CD4-positive, CD25-positive, alpha-beta regulatory T cell (primary cell): Measurements from ENCODE around the gene RFC1. TPM values are rescaled to one million over a fixed set of nuclear protein-coding genes. Genes with fewer than 3 reads are reported as not detected.
"Not testable (repeated sequence)": the region's sequence is repeated elsewhere in the genome, so short reads cannot be mapped to it uniquely, and the experiment has no call there.

Source experiments
- ATAC-seq, 2 donors: fragments of 150-1000 bp; cut with Tn5 transposase; one replicate each; pipeline ENCODE4 v1.10.0; 2021; ENCODE audit warnings: low read depth in 2 of 2, moderate number of reproducible peaks in 2 of 2, moderate library complexity in 1 of 2
- DNase-seq, 3 donors: peaks; one replicate each; pipeline versions ENCODE4 v3.0.0 to v3.0.0-alpha.2; 2012 to 2022; ENCODE audit warnings: mixed read lengths in 1 of 3
- H3K27ac ChIP-seq: one replicate; pipeline ENCODE4 v1.7.0; 2013; ENCODE audit warnings: mild to moderate bottlenecking, low read length; ENCODE audit not compliant: insufficient read depth, poor library complexity, severe bottlenecking
- H3K27me3 ChIP-seq: one replicate; pipeline ENCODE4 v1.7.0; 2013; ENCODE audit warnings: low read length; ENCODE audit not compliant: control insufficient read depth, insufficient read depth
- H3K36me3 ChIP-seq: one replicate; pipeline ENCODE4 v1.7.0; 2013; ENCODE audit warnings: mild to moderate bottlenecking, low read length, moderate library complexity; ENCODE audit not compliant: control insufficient read depth, insufficient read depth
- H3K4me1 ChIP-seq: 2 replicates; pipeline ENCODE4 v1.7.0; 2013; ENCODE audit warnings: mild to moderate bottlenecking, low read length; ENCODE audit not compliant: insufficient read depth, control insufficient read depth, poor library complexity, severe bottlenecking
- H3K4me3 ChIP-seq: one replicate; pipeline ENCODE4 v1.7.0; 2013; ENCODE audit warnings: low read depth, mild to moderate bottlenecking, low read length, moderate library complexity
- H3K9me3 ChIP-seq, 2 experiments: 1 replicate in 1 of 2; 2 replicates in 1 of 2; pipeline ENCODE4 v1.7.0; 2013; ENCODE audit warnings: low read length in 2 of 2, mild to moderate bottlenecking in 1 of 2, moderate library complexity in 1 of 2; ENCODE audit not compliant: control insufficient read depth in 2 of 2
- H3K27ac Mint-ChIP-seq, 3 donors: one replicate each; pipeline ENCODE4 v1.8.0; 2020 to 2022; ENCODE audit warnings: mild to moderate bottlenecking in 3 of 3, mixed read lengths in 3 of 3, moderate library complexity in 2 of 3
- H3K27me3 Mint-ChIP-seq: one replicate; pipeline ENCODE4 v1.8.0; 2022; ENCODE audit warnings: mild to moderate bottlenecking, mixed read lengths
- H3K36me3 Mint-ChIP-seq: one replicate; pipeline ENCODE4 v1.8.0; 2020; ENCODE audit warnings: mixed read lengths
- H3K4me1 Mint-ChIP-seq, 4 donors: one replicate each; pipeline ENCODE4 v1.8.0; 2020 to 2022; ENCODE audit warnings: mixed read lengths in 4 of 4, mild to moderate bottlenecking in 1 of 4
- H3K4me3 Mint-ChIP-seq, 4 donors: one replicate each; pipeline ENCODE4 v1.8.0; 2020 to 2022; ENCODE audit warnings: mild to moderate bottlenecking in 4 of 4, mixed read lengths in 4 of 4, moderate library complexity in 3 of 4
- H3K9me3 Mint-ChIP-seq, 7 donors: one replicate each; pipeline ENCODE4 v1.8.0; 2020 to 2022; ENCODE audit warnings: mixed read lengths in 7 of 7, mild to moderate bottlenecking in 3 of 7, moderate library complexity in 2 of 7
- polyA plus RNA-seq, 4 donors: library from polyadenylated mRNA; unstranded; fragments of 300-500 nt; fragmentation: Illumina TruSeq; gene quantifications; one replicate each; pipeline ENCODE4 v1.2.3, GENCODE V29; 2021
- total RNA-seq: library from RNA; stranded (reverse); gene quantifications from one replicate; pipeline ENCODE4 v1.2.3, GENCODE V29; 2022

Gene RFC1
- total and polyA plus RNA-seq, 5 donors from 2014 or later, result 27.3 to 87.1 (median 33.7) TPM

DNA sequence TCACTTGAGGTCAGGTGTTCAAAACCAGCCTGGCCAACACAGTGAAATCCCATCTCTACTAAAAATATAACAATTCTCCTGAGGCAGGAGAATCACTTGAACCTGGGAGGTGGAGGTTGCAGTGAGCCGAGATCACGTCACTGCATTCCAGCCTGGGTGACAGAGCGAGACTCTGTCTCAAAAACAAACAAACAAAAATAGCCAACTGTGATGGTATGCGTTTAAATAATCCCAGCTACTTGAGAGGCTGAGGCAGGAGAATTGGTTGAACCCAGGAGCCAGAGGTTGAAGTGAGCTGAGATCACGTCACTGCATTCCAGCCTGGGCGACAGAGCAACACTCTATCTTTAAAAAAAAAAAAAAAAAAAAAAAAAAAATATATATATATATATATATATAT is 35.5 kb upstream of the RFC1 start:
- not testable (repeated sequence) for H3K27ac Mint-ChIP-seq, H3K9me3 Mint-ChIP-seq, H3K4me1 Mint-ChIP-seq, H3K27me3 ChIP-seq, H3K4me1 ChIP-seq, H3K27ac ChIP-seq, DNase-seq, H3K4me3 Mint-ChIP-seq, H3K9me3 ChIP-seq, H3K36me3 ChIP-seq, H3K4me3 ChIP-seq, ATAC-seq, H3K36me3 Mint-ChIP-seq
- peaks cover 28% of the 10 kb centered on the region for H3K27me3 Mint-ChIP-seq

DNA sequence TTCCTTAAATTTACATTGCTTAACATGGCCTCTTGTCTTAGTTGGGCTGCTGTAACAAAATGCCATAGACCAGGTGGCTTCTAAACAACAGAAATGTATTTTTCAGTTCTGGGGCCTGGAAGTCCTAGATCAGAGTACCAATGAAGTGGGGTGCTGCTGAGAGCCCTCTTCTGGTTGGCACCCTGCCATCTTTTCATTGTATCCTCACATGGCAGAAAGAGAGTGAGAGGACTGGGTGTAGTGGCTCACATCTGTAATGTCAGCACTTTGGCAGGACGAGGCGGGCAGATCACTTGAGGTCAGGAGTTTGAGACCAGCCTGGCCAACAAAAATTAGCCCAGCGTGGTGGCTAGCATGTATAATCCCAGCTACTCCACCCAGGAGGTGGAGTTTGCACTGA is 28.5 kb upstream of the RFC1 start:
- Mint-ChIP-seq H3K4me1 (no peaks in the 10 kb centered on the region), H3K36me3 (no peaks in the 10 kb centered on the region), H3K27me3 (peaks cover 10% of the 10 kb centered on the region), H3K27ac (no peak overlapping the region), H3K9me3 (peaks cover 0 to 1% (median 0%) of the 10 kb centered on the region in 7 donors), H3K4me3 (peak overlapping the region in 1 of 4 donors; percentile 33)
- H3K4me3 ChIP-seq, result no peak overlapping the region
- no peaks in the 10 kb centered on the region for H3K36me3 ChIP-seq
- DNase-seq, result peak in 1 of 3 donors; percentile 16
- no peak for ATAC-seq
- no peaks in the 10 kb centered on the region for H3K4me1 ChIP-seq
- no peaks in the 10 kb centered on the region for H3K27me3 ChIP-seq
- H3K27ac ChIP-seq, result no peak overlapping the region
- no peaks in the 10 kb centered on the region for H3K9me3 ChIP-seq

DNA sequence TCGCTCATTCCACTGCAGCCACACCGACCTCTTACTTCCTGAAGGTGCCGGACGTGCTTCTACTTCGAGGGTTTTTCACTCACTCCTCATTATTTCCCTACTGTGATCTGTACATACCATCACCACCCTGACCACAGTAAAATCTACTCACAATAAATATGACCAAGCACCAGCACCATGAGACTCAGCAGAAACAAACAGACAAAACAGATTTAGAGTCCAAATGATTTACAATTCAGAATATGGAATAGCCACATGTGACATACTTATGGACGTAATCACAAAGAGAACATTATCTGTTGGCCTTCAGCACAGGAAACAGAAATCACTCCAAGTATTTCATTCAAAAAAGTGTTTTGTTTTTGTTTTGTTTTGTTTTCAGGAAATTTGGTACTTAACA is 24.4 kb upstream of the RFC1 start:
- peaks cover 9% of the 10 kb centered on the region for H3K27me3 Mint-ChIP-seq
- no peak for ATAC-seq

DNA sequence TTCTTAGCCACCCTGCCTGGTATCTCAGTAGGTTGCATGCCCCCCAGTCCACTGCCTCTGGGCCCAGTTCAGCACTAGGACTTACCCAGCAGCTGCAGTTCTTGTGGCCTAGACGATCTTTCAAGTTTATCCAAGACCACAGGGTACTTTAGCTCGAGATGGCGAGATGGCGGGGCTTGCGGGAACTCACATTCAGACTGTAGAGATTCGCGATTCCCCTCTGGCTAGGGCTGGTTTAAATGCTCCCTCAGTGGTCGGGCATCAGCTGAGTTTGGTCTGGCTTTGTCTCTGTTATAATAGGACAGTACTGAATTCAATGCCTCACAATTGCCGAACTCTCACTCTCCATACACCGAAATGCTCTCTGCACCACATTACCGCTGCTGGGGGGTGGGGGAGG is 18.4 kb upstream of the RFC1 start:
- DNase-seq, result no peak
- Mint-ChIP-seq H3K4me3 (no peak overlapping the region), H3K4me1 (no peaks in the 10 kb centered on the region), H3K27me3 (peaks cover 43% of the 10 kb centered on the region), H3K27ac (no peak overlapping the region), H3K9me3 (peaks cover 0 to 9% (median 2%) of the 10 kb centered on the region in 7 donors), H3K36me3 (peaks cover 3% of the 10 kb centered on the region)
- H3K27ac ChIP-seq, result no peak overlapping the region
- no peaks in the 10 kb centered on the region for H3K4me1 ChIP-seq
- no peak overlapping the region for H3K4me3 ChIP-seq
- H3K36me3 ChIP-seq, result no peaks in the 10 kb centered on the region
- peaks cover 0 to 5% of the 10 kb centered on the region in 2 experiments for H3K9me3 ChIP-seq
- H3K27me3 ChIP-seq, result peaks cover 2% of the 10 kb centered on the region
- no peak for ATAC-seq

More for the DNA sequence above, 24.4 kb upstream of the RFC1 start:
- Histone ChIP-seq H3K36me3 (no peaks in the 10 kb centered on the region), H3K9me3 (no peaks in the 10 kb centered on the region), H3K4me3 (no peak overlapping the region), H3K27ac (no peak overlapping the region), H3K4me1 (no peaks in the 10 kb centered on the region), H3K27me3 (no peaks in the 10 kb centered on the region)
- no peak for DNase-seq
- H3K36me3 Mint-ChIP-seq, result no peaks in the 10 kb centered on the region
- no peak overlapping the region for H3K27ac Mint-ChIP-seq
- no peak overlapping the region for H3K4me3 Mint-ChIP-seq
- H3K9me3 Mint-ChIP-seq, result no peaks in the 10 kb centered on the region
- no peaks in the 10 kb centered on the region for H3K4me1 Mint-ChIP-seq

DNA sequence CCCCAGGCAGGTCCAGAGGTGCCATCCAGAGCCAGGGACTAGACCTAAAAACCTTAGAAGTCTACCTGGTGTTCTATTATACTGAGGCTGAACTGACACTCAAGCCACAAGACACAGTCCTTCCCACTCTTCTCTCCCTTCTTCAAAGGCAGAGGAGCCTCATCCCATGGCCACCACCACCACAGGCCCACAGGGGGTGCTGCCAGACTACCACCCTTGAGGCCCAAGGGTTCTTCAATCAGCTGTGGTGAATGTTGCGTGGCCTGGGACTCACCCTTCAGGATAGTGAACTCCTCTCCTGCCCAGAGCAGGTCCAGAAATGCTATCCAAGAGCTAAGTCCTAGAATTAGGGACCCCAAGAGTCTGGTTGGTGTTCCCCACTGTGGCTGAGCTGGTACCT is 17.5 kb upstream of the RFC1 start:
- no peaks in the 10 kb centered on the region for H3K4me1 ChIP-seq
- H3K9me3 ChIP-seq, result peaks cover 0 to 8% of the 10 kb centered on the region in 2 experiments
- Mint-ChIP-seq H3K27me3 (peaks cover 49% of the 10 kb centered on the region), H3K4me1 (no peaks in the 10 kb centered on the region), H3K4me3 (no peak overlapping the region), H3K36me3 (peaks cover 3% of the 10 kb centered on the region), H3K27ac (no peak overlapping the region), H3K9me3 (peaks cover 0 to 13% (median 3%) of the 10 kb centered on the region in 7 donors)
- DNase-seq (no peak), ATAC-seq (no peak)
- peaks cover 2% of the 10 kb centered on the region for H3K27me3 ChIP-seq
- H3K27ac ChIP-seq, result no peak overlapping the region
- no peaks in the 10 kb centered on the region for H3K36me3 ChIP-seq
- no peak overlapping the region for H3K4me3 ChIP-seq

DNA sequence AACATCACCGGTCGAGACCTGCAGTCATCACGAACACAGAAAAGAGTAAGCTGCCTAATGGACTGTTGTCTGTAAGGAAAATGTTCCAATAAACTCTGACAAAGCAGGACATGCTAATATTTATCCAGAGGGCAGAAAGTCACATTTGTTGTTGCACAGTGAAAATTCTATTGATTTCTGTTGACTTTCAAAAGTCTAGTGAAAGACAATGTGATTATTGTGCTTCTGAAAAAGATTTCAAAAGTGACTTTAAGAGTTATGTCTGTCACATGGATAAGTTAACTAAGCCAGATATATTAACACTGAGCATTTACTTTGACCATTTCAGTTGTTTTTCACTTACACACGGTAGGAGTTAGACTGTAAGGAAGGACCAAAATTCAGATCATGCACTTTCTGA is 9.3 kb upstream of the RFC1 start:
- Histone ChIP-seq H3K27ac (no peak overlapping the region), H3K9me3 (peaks cover 3 to 8% of the 10 kb centered on the region in 2 experiments), H3K36me3 (no peaks in the 10 kb centered on the region), H3K27me3 (peaks cover 2% of the 10 kb centered on the region), H3K4me3 (no peak overlapping the region), H3K4me1 (no peaks in the 10 kb centered on the region)
- H3K36me3 Mint-ChIP-seq, result no peaks in the 10 kb centered on the region
- H3K27ac Mint-ChIP-seq, result no peak overlapping the region
- peaks cover 3 to 23% (median 15%) of the 10 kb centered on the region in 7 donors for H3K9me3 Mint-ChIP-seq
- DNase-seq (no peak), ATAC-seq (no peak)
- peaks cover 36% of the 10 kb centered on the region for H3K27me3 Mint-ChIP-seq
- H3K4me3 Mint-ChIP-seq, result no peak overlapping the region
- no peaks in the 10 kb centered on the region for H3K4me1 Mint-ChIP-seq

DNA sequence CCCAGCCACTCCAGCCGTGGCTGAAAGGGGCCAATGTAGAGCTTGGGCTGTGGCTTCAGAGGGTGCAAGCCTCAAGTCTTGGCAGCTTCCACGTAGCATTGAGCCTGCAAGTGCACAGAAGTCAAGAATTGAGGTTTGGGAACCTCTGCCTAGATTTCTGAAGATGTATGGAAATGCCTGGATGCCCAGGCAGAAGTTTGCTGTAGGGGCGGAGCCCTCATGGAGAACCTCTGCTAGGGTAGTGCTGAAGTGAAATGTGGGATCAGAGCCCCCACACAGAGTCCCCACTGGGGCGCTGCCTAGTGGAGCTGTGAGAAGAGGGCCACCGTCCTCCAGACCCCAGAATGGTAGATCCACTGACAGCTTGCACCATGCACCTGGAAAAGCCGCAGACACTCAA is 5.0 kb upstream of the RFC1 start:
- peaks cover 14% of the 10 kb centered on the region for H3K27me3 Mint-ChIP-seq

DNA sequence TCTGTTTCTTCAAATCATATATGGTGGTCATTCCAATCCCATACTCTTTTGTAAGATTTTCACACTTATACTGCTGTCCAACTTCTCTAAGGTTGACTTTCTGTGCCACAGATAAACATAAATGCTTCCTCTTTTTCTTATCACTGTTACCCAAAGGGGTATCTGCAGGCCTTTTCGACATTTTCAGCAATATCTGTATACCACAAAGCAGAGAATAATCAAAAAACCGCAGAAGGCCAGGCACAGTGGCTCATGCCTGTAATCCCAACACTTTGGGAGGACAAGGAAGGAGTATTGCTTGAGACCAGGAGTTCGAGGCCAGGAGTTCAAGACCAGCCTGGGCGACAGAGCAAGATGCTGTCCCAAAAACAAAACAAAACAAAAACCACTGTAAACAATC is 3.1 kb upstream of the RFC1 start:
- ATAC-seq, result no peak
- H3K4me1 Mint-ChIP-seq, result peaks cover 10 to 24% (median 19%) of the 10 kb centered on the region in 4 donors
- Histone ChIP-seq H3K4me3 (no peak overlapping the region), H3K27ac (no peak overlapping the region), H3K4me1 (peaks cover 23% of the 10 kb centered on the region), H3K27me3 (no peaks in the 10 kb centered on the region), H3K9me3 (peaks cover 0 to 3% of the 10 kb centered on the region in 2 experiments), H3K36me3 (no peaks in the 10 kb centered on the region)
- peaks cover 7% of the 10 kb centered on the region for H3K27me3 Mint-ChIP-seq
- H3K4me3 Mint-ChIP-seq, result peak overlapping the region in 1 of 4 donors; percentile 42
- no peaks in the 10 kb centered on the region for H3K36me3 Mint-ChIP-seq
- peaks cover 0 to 17% (median 5%) of the 10 kb centered on the region in 7 donors for H3K9me3 Mint-ChIP-seq
- DNase-seq, result no peak
- H3K27ac Mint-ChIP-seq, result no peak overlapping the region

More for the DNA sequence above, 5.0 kb upstream of the RFC1 start:
- not testable (repeated sequence) for H3K4me3 Mint-ChIP-seq, ATAC-seq, H3K9me3 ChIP-seq, H3K4me3 ChIP-seq, H3K36me3 ChIP-seq, H3K27ac Mint-ChIP-seq, DNase-seq, H3K36me3 Mint-ChIP-seq, H3K27me3 ChIP-seq, H3K27ac ChIP-seq, H3K4me1 ChIP-seq, H3K4me1 Mint-ChIP-seq
- H3K9me3 Mint-ChIP-seq, result peaks cover 0 to 17% (median 7%) of the 10 kb centered on the region in 7 donors
